HEK293T (cell line): ENCODE results near the gene KRT6B.

Experiments used
- ARNT ChIP-seq: fragments of 450-650 bp; IDR thresholded peaks from 2 replicates; pipeline ENCODE4 v1.6.1; 2017; ENCODE audit warnings: mild to moderate bottlenecking
- ELF4 ChIP-seq: fragments of 450-650 bp; IDR thresholded peaks from 2 replicates; pipeline ENCODE4 v1.6.1; 2017; ENCODE audit warnings: antibody characterized with exemption
- FOXM1 ChIP-seq: fragments of 450-650 bp; IDR thresholded peaks from 2 replicates; pipeline ENCODE4 v1.6.1; 2017; ENCODE audit warnings: mild to moderate bottlenecking, borderline replicate concordance
- HDGF ChIP-seq: fragments of 450-650 bp; IDR thresholded peaks from 2 replicates; pipeline ENCODE4 v1.6.1; 2017; ENCODE audit warnings: antibody characterized with exemption, borderline replicate concordance
- NFRKB ChIP-seq: fragments of 450-650 bp; IDR thresholded peaks from 2 replicates; pipeline ENCODE4 v1.6.1; 2016; ENCODE audit warnings: mild to moderate bottlenecking, moderate library complexity
- SP1 ChIP-seq: fragments of 450-650 bp; IDR thresholded peaks from 2 replicates; pipeline ENCODE4 v1.6.1; 2017
- SUZ12 ChIP-seq: fragments of 450-650 bp; IDR thresholded peaks from 2 replicates; pipeline ENCODE4 v1.6.1; 2016; ENCODE audit warnings: mild to moderate bottlenecking

GRCh38 chr12:52494518-52494917 is 42.6 kb upstream of the KRT6B start:
- TF ChIP-seq NFRKB, result no peak
- TF ChIP-seq SP1, result no peak
- TF ChIP-seq ELF4, result no peak
- no peak for TF ChIP-seq SUZ12
- no peak for TF ChIP-seq ARNT
- TF ChIP-seq FOXM1, result no peak
- TF ChIP-seq HDGF, result no peak
